Stimulated activated CD4-positive, alpha-beta T cell treated with anti-CD3 and anti-CD28 coated beads, Interleukin-1b, Interleukin-23, amount 100 ng/mL, for 1 hour (primary cell): ENCODE data around the gene CDC42BPA.

Source experiments
- DNase-seq, 2 donors: peaks; one replicate each; pipeline ENCODE4 v3.0.0-alpha.2; 2020; ENCODE audit warnings: low read depth in 2 of 2

Gene CDC42BPA

DNA sequence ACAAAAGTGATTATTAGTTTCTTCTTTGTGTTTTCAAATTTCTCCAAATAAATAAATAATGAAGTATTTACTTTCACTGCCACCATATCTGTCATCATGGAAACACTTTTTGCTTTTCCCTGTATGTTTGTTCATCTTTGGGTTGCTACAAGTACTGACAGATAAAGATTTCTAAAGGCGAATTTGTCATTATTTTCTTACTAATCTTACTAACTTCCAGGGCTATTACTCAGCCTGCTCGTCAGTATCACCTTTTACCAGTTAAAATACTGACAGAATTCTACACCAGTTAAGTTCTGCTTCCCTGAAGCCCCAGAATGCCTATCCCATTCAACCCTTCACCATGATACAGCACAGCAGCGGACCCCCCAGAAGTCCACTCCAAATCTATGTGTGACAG, 106.1 kb downstream of the CDC42BPA start:
- no peak for DNase-seq

DNA sequence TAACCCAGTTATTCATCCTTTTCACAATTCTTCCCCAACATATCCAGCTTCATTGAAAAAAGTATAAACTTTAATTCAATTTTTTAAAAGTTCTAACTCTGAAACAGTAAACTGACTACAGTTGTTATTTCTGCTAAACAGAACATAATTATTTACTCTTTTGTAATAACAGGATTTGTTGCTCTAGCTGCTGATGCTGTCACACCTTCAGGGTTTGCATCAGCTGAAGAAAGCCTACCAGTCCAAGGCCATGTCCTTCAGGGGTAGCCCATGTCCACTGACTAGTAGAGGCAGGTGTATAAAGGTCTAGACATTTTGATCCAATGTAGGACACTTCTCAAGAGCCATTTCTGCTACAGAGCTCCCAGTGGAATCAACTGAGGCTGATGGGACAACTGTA, 107.7 kb downstream of the CDC42BPA start:
- no peak for DNase-seq

DNA sequence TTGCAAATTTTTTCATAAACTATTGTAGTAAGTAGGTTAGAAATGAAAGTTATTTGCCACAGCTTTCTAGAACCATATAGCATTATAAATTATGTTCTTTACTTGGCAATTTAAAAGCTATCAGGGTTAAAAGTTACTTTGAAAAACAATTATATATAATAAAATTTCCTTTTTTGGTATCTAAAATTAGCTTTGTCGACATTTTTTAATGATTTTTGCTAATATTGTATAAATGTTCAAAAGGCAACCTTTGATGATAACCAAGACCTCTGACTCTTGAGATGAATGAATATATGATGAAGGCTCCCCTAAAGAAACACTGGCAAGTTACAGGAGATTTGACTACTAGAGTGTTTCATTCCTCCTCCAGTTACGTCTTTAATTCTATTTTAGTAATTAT, 121.2 kb downstream of the CDC42BPA start:
- no peak for DNase-seq

DNA sequence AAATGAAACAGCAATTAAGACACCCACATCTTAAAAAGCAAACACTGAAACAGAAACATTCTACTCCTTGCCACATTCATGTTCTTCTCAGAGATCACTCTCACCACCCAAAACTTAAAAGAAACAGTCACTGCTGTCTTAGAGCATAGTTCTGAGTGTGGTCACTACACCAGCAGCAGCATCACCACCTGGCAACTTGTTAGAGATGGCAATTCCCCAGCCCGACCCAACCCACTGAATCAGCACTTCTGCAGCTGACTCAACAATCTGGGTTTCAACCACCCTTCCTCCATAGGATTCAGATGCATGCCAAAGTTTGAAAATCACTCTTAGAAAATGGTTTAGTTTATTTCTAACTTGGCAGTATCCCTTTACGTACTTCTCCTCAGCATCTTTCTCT, 126.1 kb downstream of the CDC42BPA start:
- DNase-seq, result peak in 1 of 2 donors; percentile 1

DNA sequence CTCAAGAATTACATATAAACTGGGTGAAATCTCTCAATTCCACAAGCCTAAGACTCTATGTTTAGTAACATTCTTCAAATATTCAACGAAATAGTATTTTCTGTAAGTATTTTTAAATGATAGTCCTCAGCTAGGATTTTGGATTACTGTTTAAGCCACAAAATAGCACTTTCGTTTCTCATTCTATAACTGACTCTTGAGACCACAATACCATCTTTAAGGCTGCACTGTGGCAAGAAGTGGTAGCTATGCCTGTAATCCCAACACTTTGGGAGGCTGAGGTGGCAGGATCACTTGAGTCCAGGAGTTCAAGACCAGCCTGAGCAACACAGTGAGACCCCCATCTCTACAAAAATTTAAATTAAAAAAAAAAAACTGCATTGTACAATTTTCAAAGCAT, 126.7 kb downstream of the CDC42BPA start:
- DNase-seq, result no peak

DNA sequence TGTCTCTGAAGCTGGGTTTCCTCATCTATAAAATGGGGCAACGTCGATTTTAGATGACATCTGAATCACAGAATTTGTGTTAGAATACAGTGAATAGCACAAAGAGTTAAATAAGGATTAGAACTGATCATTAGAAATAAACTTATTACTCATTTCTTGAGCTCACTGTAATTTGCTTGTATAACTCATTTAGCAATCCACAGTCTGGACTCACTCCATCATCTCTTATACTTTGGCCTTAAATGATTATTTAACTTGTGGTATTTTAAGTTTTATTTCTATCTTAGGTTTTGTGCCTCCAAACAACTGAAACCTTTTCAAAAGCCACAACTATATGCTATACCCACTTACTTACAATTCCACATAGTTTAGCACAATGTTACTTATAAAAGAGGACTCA, 128.0 kb downstream of the CDC42BPA start:
- no peak for DNase-seq

DNA sequence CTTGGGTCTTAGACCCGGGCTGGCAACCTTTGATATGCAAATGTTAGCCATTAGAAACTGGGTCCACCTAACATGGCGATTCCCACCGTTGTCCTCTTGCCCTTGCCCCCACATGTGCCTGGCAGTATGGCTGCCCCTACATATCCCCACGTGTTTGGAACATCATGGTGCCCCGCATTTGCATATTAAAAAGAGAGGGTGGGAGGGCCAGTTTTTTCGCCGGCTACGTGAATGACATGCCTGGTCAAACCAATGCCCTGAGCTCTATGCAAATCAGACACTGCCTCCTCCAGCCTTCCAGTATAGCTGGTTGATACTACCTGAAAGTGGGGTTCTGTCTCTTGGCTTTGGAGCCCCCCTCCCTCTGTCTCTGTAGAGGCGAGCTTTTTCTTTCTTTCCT, 133.0 kb downstream of the CDC42BPA start:
- no peak for DNase-seq

DNA sequence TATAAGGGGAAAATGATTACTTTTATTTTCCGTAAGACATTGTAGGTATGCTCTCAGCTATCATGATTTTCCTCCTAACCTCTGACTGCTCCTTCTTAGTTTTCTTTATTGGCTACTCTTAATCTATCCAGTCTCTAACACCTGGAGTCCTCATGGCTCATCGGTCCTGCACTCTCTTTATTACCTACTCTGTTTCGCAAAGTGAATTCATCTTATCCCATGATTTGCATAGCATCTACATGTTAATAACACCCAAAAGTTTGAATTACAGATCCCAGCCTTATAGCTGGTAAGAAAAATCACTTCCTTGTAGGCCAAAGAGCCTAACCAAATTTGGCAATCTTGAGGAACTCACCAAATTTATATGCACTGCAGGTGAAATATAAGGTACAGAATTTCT, 136.3 kb downstream of the CDC42BPA start:
- DNase-seq, result no peak

DNA sequence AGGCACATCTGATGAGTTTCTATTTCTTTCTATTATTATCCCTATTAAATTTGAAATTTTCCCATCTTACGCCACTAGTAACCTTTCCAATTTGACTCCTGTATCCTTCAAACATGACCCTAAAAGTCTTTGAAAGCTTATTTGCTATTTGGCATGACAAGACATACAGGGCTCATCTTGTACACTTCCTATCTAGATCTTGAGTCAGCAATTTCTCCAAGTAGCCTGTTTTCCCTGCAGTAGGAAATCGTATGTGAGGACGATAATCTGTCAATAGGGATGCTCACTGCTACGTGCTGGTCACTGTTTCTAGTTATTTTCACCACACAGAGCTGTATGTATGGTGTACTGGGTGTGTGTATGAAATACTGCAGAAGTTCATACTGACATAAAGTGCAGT, 142.7 kb downstream of the CDC42BPA start:
- DNase-seq, result no peak

DNA sequence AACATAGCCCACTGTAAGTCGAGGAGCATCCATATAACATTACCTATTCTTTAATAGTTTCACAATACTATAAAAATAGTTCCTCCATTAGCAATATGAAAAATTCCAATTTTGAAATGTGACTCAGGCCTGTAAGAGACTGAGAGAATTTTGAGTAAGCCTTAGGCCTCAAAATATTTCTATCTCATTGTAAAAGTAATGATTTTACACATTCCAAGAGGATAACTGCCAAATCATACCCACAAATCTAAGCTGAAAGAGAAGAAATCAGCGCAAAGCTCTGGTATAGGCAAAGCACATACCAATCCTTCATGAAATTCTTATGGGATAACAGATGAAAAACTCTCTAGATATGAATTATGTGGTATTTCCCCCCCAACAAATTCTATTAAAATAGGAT, 144.1 kb downstream of the CDC42BPA start:
- DNase-seq, result no peak

DNA sequence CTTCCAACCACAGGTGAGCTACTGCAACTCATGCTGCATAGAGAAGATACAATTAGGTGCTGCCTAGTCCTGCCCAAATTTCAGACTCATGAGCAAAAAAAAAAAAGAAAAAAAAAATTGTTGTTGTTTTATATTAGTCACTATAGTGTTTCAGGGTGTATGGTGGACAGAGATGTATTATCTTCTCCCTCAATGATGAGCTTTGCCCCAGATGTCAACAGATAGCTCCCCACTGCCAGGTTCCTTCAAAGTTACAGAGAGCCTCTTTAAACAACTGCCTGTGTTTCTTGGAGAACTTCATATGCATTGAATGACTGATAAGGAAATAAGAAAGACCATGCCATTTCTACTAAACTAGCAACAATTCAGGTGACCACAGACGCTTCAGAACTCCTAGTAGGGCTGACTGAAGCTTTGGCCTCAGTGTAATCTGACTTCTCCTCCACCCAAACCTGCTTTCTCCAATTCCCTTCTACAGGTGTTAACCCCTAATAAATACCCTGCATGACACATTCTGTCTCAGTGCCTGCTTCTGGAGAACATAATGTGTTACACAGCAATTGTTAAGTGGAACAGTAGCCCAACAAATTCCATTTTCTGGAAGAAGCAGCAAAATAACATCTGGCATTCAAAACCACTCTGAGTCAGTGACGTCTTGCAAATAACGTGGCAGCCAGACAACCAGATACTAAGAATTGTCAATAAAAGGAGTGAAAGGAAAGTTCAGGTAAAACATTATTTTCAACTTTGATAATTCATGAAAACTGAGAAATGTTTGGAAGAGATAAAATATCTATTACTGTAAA, 147.7 kb downstream of the CDC42BPA start:
- DNase-seq, result no peak

DNA sequence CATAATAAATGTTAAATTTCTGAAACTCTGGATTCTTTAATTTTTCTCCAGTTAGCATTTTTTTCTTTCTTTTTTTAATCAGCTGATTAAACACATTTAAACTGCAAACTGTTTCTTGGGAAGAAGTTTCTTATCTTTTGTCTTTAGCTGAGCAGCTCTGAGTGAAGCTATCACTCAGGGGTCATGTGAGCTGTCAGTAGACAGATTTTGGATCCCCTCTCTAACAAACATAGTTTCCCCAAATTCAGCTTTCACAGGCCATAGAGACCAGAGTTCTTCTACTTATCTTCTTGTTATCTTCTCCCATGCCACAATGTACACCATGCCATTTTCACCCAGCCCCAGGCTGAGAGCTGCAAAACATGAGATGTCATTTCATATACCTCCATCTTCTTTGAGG, 148.9 kb downstream of the CDC42BPA start:
- DNase-seq, result no peak

DNA sequence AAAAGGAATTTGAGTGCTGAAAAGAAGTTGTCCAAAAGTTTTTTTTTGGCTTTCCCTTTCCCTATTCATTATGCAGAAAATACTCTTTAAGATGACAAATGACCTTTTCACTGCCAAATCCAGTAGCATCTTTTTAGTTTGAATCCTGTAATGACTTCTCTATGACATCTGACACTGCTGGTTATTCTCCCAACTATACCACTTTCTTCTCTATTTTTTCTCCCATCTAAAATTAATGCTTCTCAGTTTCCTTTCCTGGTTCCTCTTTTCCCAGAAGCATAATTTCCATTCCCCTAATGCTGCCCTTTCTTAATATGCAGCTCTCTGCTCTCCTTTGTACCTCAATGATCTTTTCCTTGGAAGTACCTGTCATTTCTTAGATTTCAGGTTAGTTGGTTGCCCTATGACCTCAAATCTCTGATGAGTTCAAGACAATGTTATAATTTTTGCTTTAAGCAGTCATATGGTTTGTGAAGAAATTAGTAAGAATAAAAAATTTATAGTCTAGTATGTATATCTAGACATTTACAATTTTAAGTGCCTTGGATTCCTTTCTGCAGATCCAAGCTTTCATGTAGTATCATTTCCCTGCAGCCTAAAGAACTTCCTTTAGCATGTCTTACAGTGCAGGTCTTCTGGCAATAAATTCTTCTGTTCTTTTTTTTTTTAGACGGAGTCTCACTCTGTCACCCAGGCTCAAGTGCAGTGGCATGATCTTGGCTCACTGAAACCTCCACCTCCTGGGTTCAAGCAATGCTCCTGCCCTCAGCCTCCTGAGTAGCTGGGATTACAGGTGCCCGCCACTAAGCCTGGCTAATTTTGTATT, 150.8 kb downstream of the CDC42BPA start:
- DNase-seq, result no peak

DNA sequence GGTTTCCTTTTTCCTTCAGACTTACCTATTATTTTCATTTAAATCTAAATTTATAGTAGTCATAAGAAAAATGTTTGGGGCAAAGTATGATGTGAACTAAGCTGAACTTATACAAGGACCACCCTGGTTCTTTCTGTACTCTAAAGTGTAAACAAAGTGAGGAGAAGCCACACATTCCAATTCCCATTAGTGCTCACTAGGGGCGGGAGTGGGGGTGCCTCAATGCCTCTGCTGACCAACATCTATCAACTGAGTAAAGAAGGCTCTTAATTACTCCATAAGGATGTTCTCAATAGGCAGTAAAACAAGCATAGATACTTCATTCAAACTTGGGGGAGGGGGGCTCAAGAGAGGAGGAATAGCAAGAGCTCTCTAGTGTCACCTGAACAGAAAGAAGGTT, 151.7 kb downstream of the CDC42BPA start:
- no peak for DNase-seq

DNA sequence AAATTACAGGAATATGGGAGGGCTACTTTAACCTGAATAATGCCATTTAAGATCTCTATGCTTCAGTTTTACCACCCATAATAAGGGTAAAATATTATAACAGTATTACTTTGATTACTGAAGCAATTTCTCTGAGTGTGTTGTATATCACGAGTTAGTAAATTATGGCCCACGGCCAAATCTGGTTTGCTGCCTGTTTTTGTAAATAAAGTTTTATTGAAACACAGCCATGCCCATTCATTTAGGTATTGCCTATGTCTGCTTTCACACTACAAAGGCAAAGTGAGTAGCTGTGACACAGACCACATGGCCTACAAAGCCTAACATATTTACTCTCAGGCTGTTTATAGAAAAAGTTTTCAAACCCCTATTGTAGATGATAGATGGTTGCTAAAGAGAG, 156.8 kb downstream of the CDC42BPA start:
- DNase-seq, result no peak

DNA sequence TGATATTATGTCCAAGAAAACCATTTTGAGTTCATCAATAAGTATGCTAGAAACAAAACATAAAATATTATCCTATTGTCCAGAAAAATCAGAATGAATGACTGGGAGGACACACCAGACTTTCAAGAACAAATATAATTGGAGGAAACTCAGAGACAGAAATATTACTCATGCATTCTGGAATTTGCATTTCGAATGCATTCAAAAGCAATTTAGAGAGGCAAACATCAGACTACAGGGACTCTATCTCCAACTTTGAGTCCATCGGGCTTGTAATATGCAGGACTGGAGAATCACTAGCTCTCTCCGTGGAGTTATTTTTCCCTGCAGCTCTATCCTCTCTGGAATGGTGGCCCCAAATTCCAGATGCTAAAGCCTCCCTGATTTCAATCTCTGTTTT, 161.8 kb downstream of the CDC42BPA start:
- no peak for DNase-seq

DNA sequence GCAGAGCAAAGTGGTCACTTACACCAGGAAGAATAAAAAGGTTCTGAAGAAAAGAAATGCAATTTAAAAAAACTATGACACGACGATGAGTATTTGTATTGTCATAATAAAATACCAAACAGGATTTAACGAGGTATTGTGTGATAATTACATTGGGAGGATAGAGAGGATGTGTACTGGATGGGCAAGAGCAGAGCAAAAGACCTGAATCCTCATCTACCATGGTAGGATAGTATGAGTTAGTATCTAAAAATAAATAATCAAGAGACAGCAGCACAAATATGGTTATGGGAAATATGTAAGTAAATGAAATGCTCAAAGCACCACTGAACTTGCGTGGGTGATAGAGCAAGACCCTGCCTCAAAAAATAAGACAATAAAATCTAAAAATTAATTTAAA, 162.6 kb downstream of the CDC42BPA start:
- no peak for DNase-seq

DNA sequence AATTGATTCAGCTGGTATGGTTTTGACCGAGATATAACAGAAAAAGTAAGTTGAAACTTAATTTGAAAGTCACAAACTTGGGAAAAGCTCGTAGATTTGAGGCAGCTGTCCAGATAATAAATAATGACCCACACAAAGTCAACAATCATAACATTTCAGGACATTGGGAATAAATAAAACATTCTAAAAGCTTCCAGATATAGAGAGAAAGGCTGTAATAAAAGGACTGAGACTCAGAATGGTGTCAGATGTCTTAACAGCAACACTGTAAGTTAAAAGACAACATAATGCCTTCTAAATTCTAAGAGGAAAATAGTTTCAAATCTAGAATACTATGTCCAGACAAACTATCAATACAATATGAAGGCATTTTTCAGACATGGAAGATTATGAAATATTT, 163.3 kb downstream of the CDC42BPA start:
- no peak for DNase-seq

DNA sequence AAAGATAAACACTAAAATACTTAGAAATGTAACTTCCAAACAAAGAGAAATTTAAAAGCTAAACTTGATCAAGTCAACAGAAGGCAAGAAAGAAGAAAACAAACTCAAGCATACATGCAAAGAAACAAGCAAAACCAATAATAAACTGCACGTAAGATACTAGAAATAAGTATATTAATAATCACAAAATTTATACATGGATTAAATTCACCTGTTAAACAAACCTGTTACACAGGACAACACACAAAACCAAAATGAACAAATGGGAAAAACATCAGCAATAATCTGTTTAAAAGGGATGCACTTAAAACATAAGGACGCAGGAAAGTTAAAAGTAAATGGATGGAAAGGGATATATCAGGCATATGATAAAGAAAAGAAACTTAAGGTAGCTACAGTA, 165.8 kb downstream of the CDC42BPA start:
- DNase-seq, result no peak

DNA sequence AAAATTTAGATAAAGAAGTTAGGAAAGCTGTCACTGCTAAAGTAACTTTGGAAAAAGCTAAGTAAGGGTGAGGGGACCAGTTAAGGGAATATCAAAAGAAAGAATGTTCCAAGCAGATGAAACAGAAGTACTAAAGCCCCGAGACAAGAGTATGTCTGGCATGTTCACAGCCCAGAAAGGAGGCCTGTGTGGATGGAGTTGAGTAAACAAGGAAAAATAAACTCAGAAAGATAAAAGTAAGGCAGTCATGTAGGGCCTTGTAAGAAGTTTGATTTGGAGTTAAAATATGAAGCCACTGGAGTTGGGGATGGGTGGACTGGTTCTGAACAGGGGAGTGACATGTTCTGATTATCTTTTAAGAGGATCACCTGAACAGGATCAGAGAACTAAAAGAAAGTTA, 177.9 kb downstream of the CDC42BPA start:
- no peak for DNase-seq

DNA sequence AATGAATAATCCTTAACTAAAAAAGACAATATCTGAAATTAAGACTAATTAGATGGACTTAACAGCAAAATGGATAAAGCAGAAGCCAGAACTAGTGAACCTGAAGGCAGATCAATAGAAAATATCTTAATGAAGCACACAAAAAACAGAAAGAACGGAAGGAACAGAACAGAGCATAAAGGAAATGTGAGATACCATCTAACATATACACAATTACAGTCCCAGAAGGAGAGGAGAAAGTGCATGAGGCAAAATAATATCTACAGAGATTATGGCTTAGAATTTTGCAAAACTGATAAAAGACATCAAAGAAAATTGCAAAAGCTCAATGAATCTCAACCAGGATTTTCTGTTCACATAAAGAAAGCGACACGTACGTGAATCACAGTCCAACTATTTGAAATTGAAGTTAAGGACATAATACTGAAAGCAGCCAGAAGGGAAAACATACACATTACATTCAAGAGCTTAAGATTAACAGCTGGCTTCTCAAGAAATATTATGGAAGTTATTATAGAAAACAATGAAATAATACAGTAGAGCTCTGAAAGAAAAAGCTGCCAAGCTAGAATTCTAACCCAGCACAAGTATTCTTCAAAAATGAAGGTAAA, 182.0 kb downstream of the CDC42BPA start:
- no peak for DNase-seq

DNA sequence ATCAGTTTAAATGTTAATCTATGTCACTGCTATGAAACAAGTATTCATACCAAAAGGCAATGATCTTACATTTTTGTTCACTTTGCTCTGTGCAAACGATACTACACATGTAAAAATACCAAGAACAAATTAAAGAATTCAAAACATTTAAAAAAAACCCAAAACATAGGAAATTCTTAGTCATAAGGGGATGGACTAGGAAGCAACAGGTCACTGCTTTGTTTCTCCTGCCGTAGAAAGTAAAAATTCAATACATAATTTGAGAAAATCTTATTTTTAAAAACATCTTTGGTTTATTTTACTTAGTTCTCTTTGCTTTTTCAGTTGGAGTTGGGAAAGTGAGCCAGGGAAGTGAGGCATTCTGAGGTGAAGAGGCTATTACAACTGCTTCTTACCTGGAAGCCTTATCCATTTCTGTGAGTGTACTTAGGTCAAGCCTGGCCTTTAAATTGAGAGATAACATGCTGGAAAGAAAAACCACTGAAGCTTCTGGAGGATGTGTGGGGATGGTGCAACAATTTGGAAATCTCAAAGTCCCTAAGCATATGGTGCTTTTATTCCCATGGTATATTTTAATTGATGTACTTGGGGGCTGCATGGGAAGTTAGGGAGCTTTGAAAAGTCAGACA, 183.5 kb downstream of the CDC42BPA start:
- DNase-seq, result no peak
